CD4-positive, alpha-beta T cell treated with Interleukin-6 for 4 hours (primary cell): ENCODE data around the gene POU3F4.

Source experiments
- DNase-seq: peaks from one replicate; pipeline ENCODE4 v3.0.0-alpha.2; 2020; ENCODE audit warnings: mixed read lengths

Gene POU3F4

GRCh38 chrX:83508006-83508405 is at the start of gene POU3F4:
Gene POU3F4 (plus strand): TSS chrX:83508290. CDS start chrX:83508325, 35 bp downstream.
- DNase-seq = no peak

- no peak for DNase-seq
Measured at GRCh38 chrX:83469551-83469950, 38.5 kb upstream of the POU3F4 start.

- no peak for DNase-seq
Measured at GRCh38 chrX:83495898-83496297, 12.2 kb upstream of the POU3F4 start.

GRCh38 chrX:83501003-83501402 is 7.1 kb upstream of the POU3F4 start:
- no peak for DNase-seq

GRCh38 chrX:83501530-83501929 is 6.6 kb upstream of the POU3F4 start:
- no peak for DNase-seq

GRCh38 chrX:83504721-83505479 is 3.2 kb upstream of the POU3F4 start:
- no peak for DNase-seq

- DNase-seq = no peak
Measured at GRCh38 chrX:83508526-83509253, 600 bp downstream of the POU3F4 start.

GRCh38 chrX:83509254-83509801 is 1.2 kb downstream of the POU3F4 start:
- no peak for DNase-seq

GRCh38 chrX:83510510-83511062 is 2.5 kb downstream of the POU3F4 start:
- no peak for DNase-seq

- DNase-seq = no peak
Measured at GRCh38 chrX:83511208-83511607, 3.1 kb downstream of the POU3F4 start.

- no peak for DNase-seq
Measured at GRCh38 chrX:83512111-83512510, 4.0 kb downstream of the POU3F4 start.

- DNase-seq = no peak
Measured at GRCh38 chrX:83516597-83516996, 8.5 kb downstream of the POU3F4 start.

- no peak for DNase-seq
Measured at GRCh38 chrX:83521905-83522304, 13.8 kb downstream of the POU3F4 start.

- DNase-seq = no peak
Measured at GRCh38 chrX:83529950-83530349, 21.9 kb downstream of the POU3F4 start.

- DNase-seq = no peak
Measured at GRCh38 chrX:83535417-83536196, 27.5 kb downstream of the POU3F4 start.
